ENCODE data around the gene MEF2C.

MEF2C gene

GRCh38 chr5:88732181-88732633, 150.8 kb downstream of the MEF2C start:
- H3K4me3 Mint-ChIP-seq, result no peak overlapping the region
- H3K27ac Mint-ChIP-seq, result peak overlapping the region; percentile 63
- H3K4me1 Mint-ChIP-seq (ENCODE audit: low read depth), result peaks cover 38% of the 10 kb centered on the region

GRCh38 chr5:88729829-88730182, 153.2 kb downstream of the MEF2C start:
- Mint-ChIP-seq H3K4me1 (ENCODE audit: low read depth) (peaks cover 29% of the 10 kb centered on the region), H3K36me3 (ENCODE audit: low read depth) (no peaks in the 10 kb centered on the region), H3K27me3 (peaks cover 19% of the 10 kb centered on the region), H3K9me3 (no peaks in the 10 kb centered on the region), H3K4me3 (no peak overlapping the region), H3K27ac (peak overlapping the region; percentile 49)

More at GRCh38 chr5:88732181-88732633, 150.8 kb downstream of the MEF2C start:
- Mint-ChIP-seq H3K27me3 (peaks cover 9% of the 10 kb centered on the region), H3K36me3 (ENCODE audit: low read depth) (no peaks in the 10 kb centered on the region), H3K9me3 (no peaks in the 10 kb centered on the region)

- Mint-ChIP-seq H3K9me3 (no peaks in the 10 kb centered on the region), H3K36me3 (ENCODE audit: low read depth) (no peaks in the 10 kb centered on the region), H3K4me1 (ENCODE audit: low read depth) (peaks cover 28% of the 10 kb centered on the region), H3K27me3 (peaks cover 19% of the 10 kb centered on the region), H3K27ac (peak overlapping the region; percentile 49), H3K4me3 (no peak overlapping the region)
Observed at GRCh38 chr5:88729084-88729828, 153.7 kb downstream of the MEF2C start.

GRCh38 chr5:88727705-88728313, 155.2 kb downstream of the MEF2C start:
- Mint-ChIP-seq H3K27ac (no peak overlapping the region), H3K4me3 (no peak overlapping the region), H3K27me3 (peaks cover 19% of the 10 kb centered on the region), H3K36me3 (ENCODE audit: low read depth) (no peaks in the 10 kb centered on the region), H3K4me1 (ENCODE audit: low read depth) (peaks cover 16% of the 10 kb centered on the region), H3K9me3 (no peaks in the 10 kb centered on the region)

- Mint-ChIP-seq H3K4me3 (no peak overlapping the region), H3K27ac (no peak overlapping the region), H3K9me3 (no peaks in the 10 kb centered on the region), H3K36me3 (ENCODE audit: low read depth) (no peaks in the 10 kb centered on the region), H3K4me1 (ENCODE audit: low read depth) (peaks cover 3% of the 10 kb centered on the region), H3K27me3 (peaks cover 23% of the 10 kb centered on the region)
Observed at GRCh38 chr5:88725454-88725853, 157.5 kb downstream of the MEF2C start.

DNA sequence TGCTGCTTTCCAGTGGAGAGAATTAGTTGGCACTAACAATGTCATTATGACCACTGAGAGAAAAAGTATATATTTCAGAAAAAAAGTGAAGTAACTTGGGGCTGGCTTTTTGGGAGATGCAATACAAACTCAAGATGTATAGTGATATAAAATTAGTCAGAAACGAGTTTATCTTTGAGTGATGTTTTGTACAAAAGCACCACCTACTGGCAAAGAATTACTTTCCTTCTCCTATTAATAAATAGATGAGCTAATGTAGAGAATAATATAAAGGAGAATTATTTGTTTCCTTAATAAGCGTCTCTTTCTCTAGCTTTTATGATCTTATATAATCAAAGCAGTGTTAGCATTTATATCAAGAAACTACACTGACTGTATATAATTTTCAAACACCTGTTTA, 158.8 kb downstream of the MEF2C start:
- H3K27ac Mint-ChIP-seq, result no peak overlapping the region
- peaks cover 24% of the 10 kb centered on the region for H3K27me3 Mint-ChIP-seq
- H3K9me3 Mint-ChIP-seq, result no peaks in the 10 kb centered on the region
- H3K4me3 Mint-ChIP-seq, result no peak overlapping the region
- no peaks in the 10 kb centered on the region for H3K4me1 Mint-ChIP-seq (ENCODE audit: low read depth)
- no peaks in the 10 kb centered on the region for H3K36me3 Mint-ChIP-seq (ENCODE audit: low read depth)

- Mint-ChIP-seq H3K36me3 (ENCODE audit: low read depth) (no peaks in the 10 kb centered on the region), H3K27me3 (peaks cover 23% of the 10 kb centered on the region), H3K4me1 (ENCODE audit: low read depth) (no peaks in the 10 kb centered on the region), H3K27ac (no peak overlapping the region), H3K9me3 (no peaks in the 10 kb centered on the region), H3K4me3 (no peak overlapping the region)
Observed at GRCh38 chr5:88722546-88723073, 160.4 kb downstream of the MEF2C start.

GRCh38 chr5:88719434-88719833, 163.6 kb downstream of the MEF2C start:
- no peaks in the 10 kb centered on the region for H3K9me3 Mint-ChIP-seq
- no peak overlapping the region for H3K27ac Mint-ChIP-seq

DNA sequence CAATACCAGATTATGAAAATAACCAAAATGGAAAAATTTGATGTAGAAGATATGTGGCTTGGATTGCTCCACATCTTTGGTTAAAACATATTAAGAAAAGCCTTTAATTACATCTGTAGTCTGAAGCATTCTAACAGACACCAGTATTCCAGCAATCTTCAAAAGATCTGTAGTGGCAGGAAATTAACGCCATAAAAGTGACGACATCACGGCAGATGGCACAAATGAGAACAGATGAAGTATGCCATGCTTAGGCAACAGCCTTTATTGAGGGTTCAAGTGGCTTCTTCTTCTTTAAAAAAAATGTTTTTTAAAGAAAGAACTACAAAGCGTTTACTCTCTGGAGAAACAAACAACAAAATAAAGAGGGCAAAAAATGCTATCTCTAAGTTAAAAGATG, 164.2 kb downstream of the MEF2C start:
- Mint-ChIP-seq H3K27ac (no peak overlapping the region), H3K36me3 (ENCODE audit: low read depth) (no peaks in the 10 kb centered on the region), H3K9me3 (no peaks in the 10 kb centered on the region), H3K4me1 (ENCODE audit: low read depth) (no peaks in the 10 kb centered on the region), H3K4me3 (no peak overlapping the region), H3K27me3 (peaks cover 11% of the 10 kb centered on the region)

More at GRCh38 chr5:88719434-88719833, 163.6 kb downstream of the MEF2C start:
- Mint-ChIP-seq H3K27me3 (peaks cover 11% of the 10 kb centered on the region), H3K4me1 (ENCODE audit: low read depth) (no peaks in the 10 kb centered on the region), H3K4me3 (no peak overlapping the region), H3K36me3 (ENCODE audit: low read depth) (no peaks in the 10 kb centered on the region)

GRCh38 chr5:88716101-88716500, 166.9 kb downstream of the MEF2C start:
- Mint-ChIP-seq H3K9me3 (no peaks in the 10 kb centered on the region), H3K27me3 (peaks cover 11% of the 10 kb centered on the region), H3K36me3 (ENCODE audit: low read depth) (no peaks in the 10 kb centered on the region), H3K4me3 (no peak overlapping the region), H3K27ac (no peak overlapping the region), H3K4me1 (ENCODE audit: low read depth) (no peaks in the 10 kb centered on the region)

GRCh38 chr5:88715503-88715902, 167.5 kb downstream of the MEF2C start:
- H3K4me1 Mint-ChIP-seq (ENCODE audit: low read depth), result no peaks in the 10 kb centered on the region
- no peak overlapping the region for H3K27ac Mint-ChIP-seq
- no peaks in the 10 kb centered on the region for H3K9me3 Mint-ChIP-seq
- peaks cover 7% of the 10 kb centered on the region for H3K27me3 Mint-ChIP-seq
- H3K4me3 Mint-ChIP-seq, result no peak overlapping the region
- H3K36me3 Mint-ChIP-seq (ENCODE audit: low read depth), result no peaks in the 10 kb centered on the region

GRCh38 chr5:88713818-88714217, 169.2 kb downstream of the MEF2C start:
- Mint-ChIP-seq H3K27me3 (peaks cover 6% of the 10 kb centered on the region), H3K4me1 (ENCODE audit: low read depth) (no peaks in the 10 kb centered on the region), H3K4me3 (no peak overlapping the region), H3K27ac (no peak overlapping the region), H3K9me3 (no peaks in the 10 kb centered on the region), H3K36me3 (ENCODE audit: low read depth) (no peaks in the 10 kb centered on the region)

DNA sequence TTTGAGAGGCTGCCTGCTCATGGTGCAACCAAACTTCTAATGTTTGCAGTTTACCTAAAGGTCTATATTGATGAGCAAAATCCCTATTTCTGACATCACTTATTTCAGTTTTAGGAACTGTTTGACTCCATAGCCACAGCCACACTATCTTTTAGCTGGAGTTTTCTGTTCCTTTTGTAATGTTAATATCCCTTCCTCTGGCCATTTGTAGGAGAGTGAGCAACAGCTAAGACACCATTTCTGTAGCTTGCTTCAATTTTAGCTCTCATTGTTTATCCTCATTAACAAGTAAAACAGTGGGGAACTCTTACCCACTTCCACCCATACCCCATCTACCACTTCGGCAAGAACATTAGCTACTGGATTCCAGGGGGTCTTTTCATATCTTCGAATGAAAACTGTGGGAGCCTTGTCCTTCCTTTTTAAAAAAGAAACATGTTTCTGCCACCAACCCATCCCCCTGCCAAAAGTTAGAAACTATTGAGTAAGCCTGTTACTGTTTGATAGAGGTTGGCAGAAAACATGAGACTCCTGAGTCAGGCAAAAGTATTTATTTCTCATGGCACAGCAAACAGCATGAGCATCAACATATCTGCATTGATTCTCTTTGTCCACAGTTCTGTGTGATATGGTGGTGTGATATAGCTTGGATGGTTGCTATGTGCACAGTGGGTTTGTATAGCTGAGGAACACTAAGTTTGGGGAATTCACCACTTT, 174.1 kb downstream of the MEF2C start:
- Mint-ChIP-seq H3K36me3 (ENCODE audit: low read depth) (no peaks in the 10 kb centered on the region), H3K4me3 (no peak overlapping the region), H3K9me3 (no peaks in the 10 kb centered on the region), H3K27me3 (peaks cover 8% of the 10 kb centered on the region), H3K4me1 (ENCODE audit: low read depth) (no peaks in the 10 kb centered on the region), H3K27ac (no peak overlapping the region)

DNA sequence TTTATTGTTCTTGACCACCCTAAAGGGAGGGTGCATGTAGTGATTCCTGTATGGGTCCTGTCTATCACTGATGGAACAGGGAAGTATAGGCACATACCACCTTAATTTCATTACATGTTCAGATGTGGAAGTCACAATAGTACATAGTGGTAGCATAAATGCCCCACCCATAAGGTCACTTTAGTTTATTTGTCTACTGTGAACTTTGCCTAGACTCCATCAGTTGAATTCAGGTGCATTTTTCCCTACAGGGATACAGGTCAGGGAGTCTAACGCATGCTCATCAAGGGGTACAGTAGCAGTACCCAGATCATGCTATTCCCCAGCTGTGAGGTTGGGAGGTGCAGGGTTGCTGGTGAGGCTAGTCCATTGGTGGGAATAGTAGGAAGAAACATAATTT, 175.0 kb downstream of the MEF2C start:
- no peaks in the 10 kb centered on the region for H3K4me1 Mint-ChIP-seq (ENCODE audit: low read depth)
- peaks cover 11% of the 10 kb centered on the region for H3K27me3 Mint-ChIP-seq
- no peaks in the 10 kb centered on the region for H3K36me3 Mint-ChIP-seq (ENCODE audit: low read depth)
- no peak overlapping the region for H3K27ac Mint-ChIP-seq
- H3K4me3 Mint-ChIP-seq, result no peak overlapping the region
- H3K9me3 Mint-ChIP-seq, result no peaks in the 10 kb centered on the region
